ENCODE measurements around the gene TNNI3K.

The TNNI3K gene

GRCh38 chr1:74422421-74423292, 187.5 kb downstream of the TNNI3K start:
- intact Hi-C loops (cut with DNase I; ENCODE audit: low total_unique reads), result no loop called here
- Histone ChIP-seq H3K27me3 (no peaks in the 10 kb centered on the region), H3K4me1 (peaks cover 0 to 18% (median 0%) of the 10 kb centered on the region in 4 donors), H3K9me3 (no peaks in the 10 kb centered on the region), H3K4me3 (no peak overlapping the region), H3K27ac (no peak overlapping the region), H3K36me3 (no peaks in the 10 kb centered on the region)
- DNase-seq, result no peak
- TF ChIP-seq CTCF (IDR thresholded peaks at IDR 0.05), result no peak

GRCh38 chr1:74423471-74423870, 188.3 kb downstream of the TNNI3K start:
- intact Hi-C loops (cut with DNase I; ENCODE audit: low total_unique reads), result no loop called here
- no peak for TF ChIP-seq CTCF (IDR thresholded peaks at IDR 0.05)
- Histone ChIP-seq H3K4me1 (peaks cover 0 to 18% (median 0%) of the 10 kb centered on the region in 4 donors), H3K27me3 (no peaks in the 10 kb centered on the region), H3K36me3 (no peaks in the 10 kb centered on the region), H3K27ac (no peak overlapping the region), H3K9me3 (no peaks in the 10 kb centered on the region), H3K4me3 (no peak overlapping the region)
- no peak for DNase-seq

- intact Hi-C loops (cut with DNase I; ENCODE audit: low total_unique reads), result no loop called here
- Histone ChIP-seq H3K4me1 (peaks cover 0 to 18% (median 0%) of the 10 kb centered on the region in 4 donors), H3K9me3 (no peaks in the 10 kb centered on the region), H3K36me3 (no peaks in the 10 kb centered on the region), H3K27ac (peak overlapping the region in 1 of 2 donors; percentile 28), H3K27me3 (no peaks in the 10 kb centered on the region), H3K4me3 (peak overlapping the region in 1 of 2 donors; percentile 4)
- no peak for DNase-seq
- TF ChIP-seq CTCF (IDR thresholded peaks at IDR 0.05), result no peak
Measured at GRCh38 chr1:74425676-74426075, 190.5 kb downstream of the TNNI3K start.

GRCh38 chr1:74426208-74426937, 191.2 kb downstream of the TNNI3K start:
- peaks cover 0 to 18% (median 0%) of the 10 kb centered on the region in 4 donors for H3K4me1 ChIP-seq
- intact Hi-C loops (cut with DNase I; ENCODE audit: low total_unique reads), result no loop called here
- TF ChIP-seq CTCF (IDR thresholded peaks at IDR 0.05), result no peak
- H3K27me3 ChIP-seq, result no peaks in the 10 kb centered on the region
- H3K36me3 ChIP-seq, result no peaks in the 10 kb centered on the region
- H3K4me3 ChIP-seq, result peak overlapping the region in 1 of 2 donors; percentile 4
- peak overlapping the region in 1 of 2 donors; percentile 28 for H3K27ac ChIP-seq
- H3K9me3 ChIP-seq, result no peaks in the 10 kb centered on the region
- DNase-seq, result no peak

- H3K27ac ChIP-seq, result no peak overlapping the region
- H3K27me3 ChIP-seq, result no peaks in the 10 kb centered on the region
- DNase-seq, result no peak
- H3K9me3 ChIP-seq, result no peaks in the 10 kb centered on the region
- no peak for TF ChIP-seq CTCF (IDR thresholded peaks at IDR 0.05)
- H3K4me1 ChIP-seq, result peaks cover 0 to 18% (median 0%) of the 10 kb centered on the region in 4 donors
- H3K4me3 ChIP-seq, result no peak overlapping the region
- intact Hi-C loops (cut with DNase I; ENCODE audit: low total_unique reads), result no loop called here
- no peaks in the 10 kb centered on the region for H3K36me3 ChIP-seq
Measured at GRCh38 chr1:74427681-74428080, 192.5 kb downstream of the TNNI3K start.

Measured in tibial artery (tissue), 4 donors.